Nephron (organoid): ENCODE measurements around the gene AP1G2.

Experiments used
- H3K27ac Mint-ChIP-seq, 3 experiments: 2 replicates each; pipeline ENCODE4 v1.8.0; 2020; ENCODE audit warnings: mixed read lengths in 3 of 3, mild to moderate bottlenecking in 2 of 3, moderate library complexity in 1 of 3
- H3K27me3 Mint-ChIP-seq: 2 replicates; pipeline ENCODE4 v1.8.0; 2021; ENCODE audit warnings: low read depth, mild to moderate bottlenecking, moderate library complexity, mixed read lengths
- H3K36me3 Mint-ChIP-seq: 2 replicates; pipeline ENCODE4 v1.8.0; 2020; ENCODE audit warnings: low read depth, mixed read lengths
- H3K4me1 Mint-ChIP-seq: 2 replicates; pipeline ENCODE4 v1.8.0; 2020; ENCODE audit warnings: mixed read lengths
- H3K4me3 Mint-ChIP-seq, 3 experiments: 2 replicates each; pipeline ENCODE4 v1.8.0; 2020; ENCODE audit warnings: mild to moderate bottlenecking in 3 of 3, mixed read lengths in 3 of 3, moderate library complexity in 2 of 3
- H3K9me3 Mint-ChIP-seq: 2 replicates; pipeline ENCODE4 v1.8.0; 2020; ENCODE audit warnings: mixed read lengths
- TF ChIP-seq, protein P1 (sequence below), 3 experiments: fragments of 200-600 bp; sonication (generic); IDR thresholded peaks; one replicate each; pipeline ENCODE4 v1.5.0; 2021; ENCODE audit warnings: antibody characterized with exemption in 3 of 3; ENCODE audit not compliant: unreplicated experiment in 3 of 3

Gene AP1G2

GRCh38 chr14:23551266-23552028 is 16.1 kb downstream of the AP1G2 start, which contains the start of gene ZFHX2:
Gene ZFHX2, minus strand, starts transcription at chr14:23551765. Its CDS starts 16,440 bp downstream, at chr14:23535325.
- Mint-ChIP-seq H3K4me1 (peaks cover 14% of the 10 kb centered on the region), H3K9me3 (no peaks in the 10 kb centered on the region), H3K4me3 (peak within 1 kb of the TSS in 1 of 3 experiments; percentile 20), H3K36me3 (no peaks in the 10 kb centered on the region), H3K27me3 (no peaks in the 10 kb centered on the region), H3K27ac (peak within 1 kb of the TSS; percentile 53 to 93 (median 55))
- TF ChIP-seq, protein P1, sequence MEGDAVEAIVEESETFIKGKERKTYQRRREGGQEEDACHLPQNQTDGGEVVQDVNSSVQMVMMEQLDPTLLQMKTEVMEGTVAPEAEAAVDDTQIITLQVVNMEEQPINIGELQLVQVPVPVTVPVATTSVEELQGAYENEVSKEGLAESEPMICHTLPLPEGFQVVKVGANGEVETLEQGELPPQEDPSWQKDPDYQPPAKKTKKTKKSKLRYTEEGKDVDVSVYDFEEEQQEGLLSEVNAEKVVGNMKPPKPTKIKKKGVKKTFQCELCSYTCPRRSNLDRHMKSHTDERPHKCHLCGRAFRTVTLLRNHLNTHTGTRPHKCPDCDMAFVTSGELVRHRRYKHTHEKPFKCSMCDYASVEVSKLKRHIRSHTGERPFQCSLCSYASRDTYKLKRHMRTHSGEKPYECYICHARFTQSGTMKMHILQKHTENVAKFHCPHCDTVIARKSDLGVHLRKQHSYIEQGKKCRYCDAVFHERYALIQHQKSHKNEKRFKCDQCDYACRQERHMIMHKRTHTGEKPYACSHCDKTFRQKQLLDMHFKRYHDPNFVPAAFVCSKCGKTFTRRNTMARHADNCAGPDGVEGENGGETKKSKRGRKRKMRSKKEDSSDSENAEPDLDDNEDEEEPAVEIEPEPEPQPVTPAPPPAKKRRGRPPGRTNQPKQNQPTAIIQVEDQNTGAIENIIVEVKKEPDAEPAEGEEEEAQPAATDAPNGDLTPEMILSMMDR (IDR thresholded peaks at IDR 0.05; ENCODE audit: unreplicated experiment in 3 of 3) = no peak

GRCh38 chr14:23550812-23551265 is 16.8 kb downstream of the AP1G2 start:
- no peaks in the 10 kb centered on the region for H3K36me3 Mint-ChIP-seq

DNA sequence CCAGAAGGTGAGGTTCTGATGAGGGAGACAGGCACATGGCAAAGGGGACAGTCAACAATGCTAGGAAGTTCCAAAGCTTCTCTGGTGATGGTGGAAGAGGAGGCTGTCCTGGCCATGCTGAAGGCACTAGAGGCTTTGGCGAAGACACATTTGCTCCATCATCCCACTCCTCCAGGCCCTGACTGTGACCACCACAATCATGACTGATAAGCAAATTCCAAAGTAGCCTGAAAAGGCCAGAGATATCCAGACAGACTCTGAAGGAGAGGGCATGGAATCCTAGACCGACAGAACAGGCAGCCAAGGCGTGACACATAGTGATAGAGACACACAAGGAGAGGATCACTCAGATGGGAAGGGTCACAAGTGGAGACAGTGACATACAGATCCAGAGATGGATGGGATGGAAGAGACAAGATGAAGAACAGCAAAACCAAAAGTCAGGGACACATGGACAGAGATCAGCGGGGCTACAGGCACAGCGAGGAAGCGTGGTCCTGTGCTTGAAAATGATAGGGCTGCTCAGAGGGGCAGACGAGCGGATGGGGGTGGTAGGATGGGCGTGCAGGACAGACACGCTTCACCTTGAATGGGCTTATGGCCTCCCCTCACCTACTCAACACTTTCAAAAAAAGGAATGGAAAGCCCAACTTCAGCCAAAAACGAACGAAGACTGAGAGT is 17.3 kb downstream of the AP1G2 start:
- H3K36me3 Mint-ChIP-seq = no peaks in the 10 kb centered on the region
- H3K27me3 Mint-ChIP-seq = no peaks in the 10 kb centered on the region
- no peak overlapping the region for H3K4me3 Mint-ChIP-seq
- no peaks in the 10 kb centered on the region for H3K9me3 Mint-ChIP-seq
- TF ChIP-seq, protein P1 (IDR thresholded peaks at IDR 0.05; ENCODE audit: unreplicated experiment in 3 of 3) = no peak
- peaks cover 7% of the 10 kb centered on the region for H3K4me1 Mint-ChIP-seq
- no peak overlapping the region for H3K27ac Mint-ChIP-seq

More at GRCh38 chr14:23550812-23551265, 16.8 kb downstream of the AP1G2 start:
- Mint-ChIP-seq H3K27ac (peak overlapping the region; percentile 8 to 93 (median 55)), H3K9me3 (no peaks in the 10 kb centered on the region), H3K27me3 (no peaks in the 10 kb centered on the region), H3K4me3 (no peak overlapping the region), H3K4me1 (peaks cover 8% of the 10 kb centered on the region)
- TF ChIP-seq, protein P1 (IDR thresholded peaks at IDR 0.05; ENCODE audit: unreplicated experiment in 3 of 3) = no peak

DNA sequence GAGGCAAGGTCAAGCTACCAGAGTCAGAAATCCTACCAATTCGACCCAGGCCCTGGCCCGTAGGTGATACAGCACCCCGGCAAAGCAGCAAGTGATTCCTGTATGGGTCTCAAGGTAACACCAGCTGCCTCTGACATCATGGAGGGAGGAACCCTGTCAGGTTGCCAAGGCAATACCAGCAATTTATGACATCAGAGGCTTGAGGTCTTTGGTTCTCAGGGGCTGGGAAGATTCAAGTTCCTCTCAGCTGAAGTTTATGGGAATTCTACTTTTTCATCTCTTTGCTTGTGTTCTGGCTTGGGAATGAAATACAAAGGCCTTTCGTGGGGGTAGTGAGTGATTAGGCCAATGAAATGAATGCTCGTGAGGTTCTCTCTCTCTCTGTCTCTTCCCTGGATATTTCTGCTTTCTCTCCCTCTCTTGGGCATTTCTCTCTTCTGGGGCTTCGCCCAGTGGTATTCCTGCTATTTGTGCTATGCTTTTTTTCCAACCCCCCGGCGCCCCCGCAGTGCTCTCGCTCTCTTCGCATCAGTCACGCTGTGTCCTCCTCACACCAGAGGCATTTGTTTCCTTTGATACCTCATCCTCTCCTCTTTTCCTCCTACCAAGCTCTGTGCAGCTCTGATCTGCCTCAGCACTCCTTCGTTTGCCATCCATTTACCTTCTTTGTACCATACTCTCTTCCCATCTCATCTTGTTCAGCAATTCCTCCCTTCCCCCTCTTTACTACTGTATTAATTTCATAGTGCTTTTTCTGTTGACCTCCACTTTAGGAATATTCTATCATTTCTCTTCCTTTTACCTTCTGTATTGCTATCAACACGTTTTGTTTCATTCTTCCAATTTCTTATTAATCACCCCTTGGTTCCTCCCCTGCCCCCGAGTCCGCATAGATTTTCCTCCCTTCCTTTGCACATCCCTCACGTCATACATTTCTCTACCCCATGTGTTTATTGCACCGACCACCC is 19.0 kb downstream of the AP1G2 start:
- Mint-ChIP-seq H3K9me3 (no peaks in the 10 kb centered on the region), H3K4me3 (no peak overlapping the region), H3K27ac (no peak overlapping the region), H3K4me1 (peaks cover 15% of the 10 kb centered on the region), H3K36me3 (no peaks in the 10 kb centered on the region), H3K27me3 (no peaks in the 10 kb centered on the region)
- TF ChIP-seq, protein P1 (IDR thresholded peaks at IDR 0.05; ENCODE audit: unreplicated experiment in 3 of 3) = no peak

DNA sequence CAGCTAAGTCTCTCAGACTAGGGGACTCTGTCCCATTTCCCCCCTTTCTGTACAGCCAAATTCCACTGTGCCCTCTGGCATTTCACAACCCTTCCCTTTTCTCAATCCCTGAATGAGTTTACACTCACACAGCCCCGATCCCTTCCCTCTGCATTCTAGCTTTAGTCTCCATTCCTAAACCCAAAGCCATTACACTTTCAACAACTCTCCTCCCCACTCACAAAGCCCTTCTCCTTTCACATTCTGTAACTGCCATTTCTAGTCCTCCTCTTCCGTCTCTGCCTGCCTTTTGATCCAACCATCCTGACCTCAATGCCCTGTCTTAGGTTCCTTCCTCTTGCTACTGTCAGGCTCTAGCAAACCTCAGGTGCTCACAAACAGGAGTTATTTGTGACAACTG is 19.7 kb downstream of the AP1G2 start:
- peaks cover 19% of the 10 kb centered on the region for H3K4me1 Mint-ChIP-seq
- no peak overlapping the region for H3K27ac Mint-ChIP-seq

More for the DNA sequence above, 19.7 kb downstream of the AP1G2 start:
- Mint-ChIP-seq H3K27me3 (no peaks in the 10 kb centered on the region), H3K36me3 (no peaks in the 10 kb centered on the region), H3K9me3 (no peaks in the 10 kb centered on the region), H3K4me3 (no peak overlapping the region)
- TF ChIP-seq, protein P1 (IDR thresholded peaks at IDR 0.05; ENCODE audit: unreplicated experiment in 3 of 3) = no peak
